BJ (cell line): Measurements from ENCODE around the gene PLA2G4E. TPM values are rescaled to one million over a fixed set of nuclear protein-coding genes. Genes with fewer than 3 reads are reported as not detected.

Experiments
- CTCF ChIA-PET: fragments of 350-600 bp; formaldehyde crosslinking; extraction: SDS; loops from one replicate; lab custom pipeline; 2021; ENCODE audit warnings: antibody characterized with exemption, inconsistent platforms; lab: Yijun Ruan, JAX
- POLR2A ChIA-PET: fragments of 300-600 bp; sonication (Branson Sonifier 250); formaldehyde crosslinking; extraction: SDS; loops from one replicate; lab custom pipeline; 2021; ENCODE audit warnings: antibody characterized with exemption; lab: Charles Lee
- DNase-seq: peaks from one replicate; pipeline ENCODE4 v3.0.0-alpha.2; 2011; ENCODE audit warnings: low read depth
- H3K27me3 ChIP-seq: 2 replicates; pipeline ENCODE4 v1.6.0; 2011; ENCODE audit warnings: low read length; ENCODE audit not compliant: control insufficient read depth, insufficient read depth
- H3K36me3 ChIP-seq: 2 replicates; pipeline ENCODE4 v1.5.1; 2011; ENCODE audit warnings: low read length; ENCODE audit not compliant: control insufficient read depth, insufficient read depth
- H3K4me3 ChIP-seq: 2 replicates; pipeline ENCODE4 v1.5.1; 2011; ENCODE audit warnings: low read depth, mild to moderate bottlenecking, control low read depth, low read length
- CTCF ChIP-seq: IDR thresholded peaks from 2 replicates; pipeline ENCODE4 v1.5.1; 2011; ENCODE audit warnings: low read depth, mild to moderate bottlenecking, control low read depth, inconsistent platforms, low read length, moderate library complexity; ENCODE audit not compliant: insufficient read depth
- polyA plus RNA-seq: library from polyadenylated mRNA; depleted of rRNA; stranded (reverse); fragments of >200 nt; gene quantifications from 2 replicates; pipeline ENCODE4 v1.2.3, GENCODE V29; 2011

Gene PLA2G4E
- polyA plus RNA-seq, 1 experiment = not detected

GRCh38 chr15:41989573-41990242 lies 31.1 kb downstream of the PLA2G4E start:
- Histone ChIP-seq H3K27me3 (peaks cover 10% of the 10 kb centered on the region), H3K36me3 (no peaks in the 10 kb centered on the region), H3K4me3 (no peak overlapping the region)
- DNase-seq = no peak
- peak; percentile 99 for TF ChIP-seq CTCF
- ChIA-PET CTCF (interaction anchor here (0.6 to 7.0 kb wide), 40 partner anchors 8 to 1073 kb away, joined by 3 to 102 read pairs (median 5); partner anchors contain the start of gene EHD4), POLR2A (no interaction called here)

GRCh38 chr15:41988896-41989572 lies 31.8 kb downstream of the PLA2G4E start:
- Histone ChIP-seq H3K4me3 (no peak overlapping the region), H3K27me3 (peaks cover 10% of the 10 kb centered on the region), H3K36me3 (no peaks in the 10 kb centered on the region)
- no peak for TF ChIP-seq CTCF
- POLR2A ChIA-PET = no interaction called here
- CTCF ChIA-PET = interaction anchor here (0.6 to 7.0 kb wide), 36 partner anchors 8 to 485 kb away, joined by 3 to 102 read pairs (median 6); partner anchors contain the start of gene EHD4
- DNase-seq = no peak

GRCh38 chr15:41987925-41988275 lies 32.9 kb downstream of the PLA2G4E start:
- no peak for DNase-seq
- no peak for TF ChIP-seq CTCF
- no peaks in the 10 kb centered on the region for H3K36me3 ChIP-seq
- peaks cover 10% of the 10 kb centered on the region for H3K27me3 ChIP-seq
- ChIA-PET POLR2A (no interaction called here), CTCF (interaction anchor here (0.9 to 7.0 kb wide), 8 partner anchors 9 to 152 kb away, joined by 3 to 102 read pairs (median 40); no protein-coding TSS in a partner anchor)
- H3K4me3 ChIP-seq = no peak overlapping the region

GRCh38 chr15:41987246-41987924 lies 33.5 kb downstream of the PLA2G4E start:
- ChIA-PET CTCF (interaction anchor here (0.6 to 7.0 kb wide), 6 partner anchors 9 to 147 kb away, joined by 3 to 102 read pairs (median 20); no protein-coding TSS in a partner anchor), POLR2A (no interaction called here)
- Histone ChIP-seq H3K4me3 (no peak overlapping the region), H3K36me3 (no peaks in the 10 kb centered on the region), H3K27me3 (peaks cover 10% of the 10 kb centered on the region)
- no peak for TF ChIP-seq CTCF
- DNase-seq = no peak
